Mesodermal cell (in vitro differentiated cells): ENCODE measurements around the gene MYLIP.

Experiments used
- H3K27ac ChIP-seq: 2 replicates; pipeline ENCODE4 v1.7.0; 2013; ENCODE audit warnings: mild to moderate bottlenecking, low read depth, low read length, moderate library complexity; ENCODE audit not compliant: severe bottlenecking
- H3K36me3 ChIP-seq: 2 replicates; pipeline ENCODE4 v1.7.1; 2013; ENCODE audit warnings: mild to moderate bottlenecking, low read length, moderate library complexity; ENCODE audit not compliant: control insufficient read depth, insufficient read depth
- H3K4me1 ChIP-seq: one replicate; pipeline ENCODE4 v1.7.1; 2013; ENCODE audit warnings: mild to moderate bottlenecking, low read length; ENCODE audit not compliant: insufficient read depth, control insufficient read depth, poor library complexity, severe bottlenecking
- H3K4me3 ChIP-seq: 2 replicates; pipeline ENCODE4 v1.7.0; 2013; ENCODE audit warnings: low read length, control low read depth, mild to moderate bottlenecking; ENCODE audit not compliant: insufficient read depth, poor library complexity, severe bottlenecking; ENCODE audit errors: extremely low read depth
- H3K9me3 ChIP-seq: 2 replicates; pipeline ENCODE4 v1.7.1; 2013; ENCODE audit warnings: mild to moderate bottlenecking, low read length, moderate library complexity; ENCODE audit not compliant: control insufficient read depth
- WGBS, 2 experiments: methylation state at CpG; one replicate each; pipeline ENCODE4 v1.1.5; 2013; ENCODE audit warnings: missing lambda C conversion rate in 2 of 2; ENCODE audit not compliant: insufficient coverage in 2 of 2; 5-methylcytosine and 5-hydroxymethylcytosine counted together

MYLIP gene

GRCh38 chr6:16157909-16158308 is 29.0 kb downstream of the MYLIP start:
- peaks cover 7% of the 10 kb centered on the region for H3K4me1 ChIP-seq
- peaks cover 7% of the 10 kb centered on the region for H3K36me3 ChIP-seq
- WGBS, 2 experiments, result 89 to 94% methylated on average over 10 to 11 of the region's 11 CpGs
- H3K4me3 ChIP-seq, result no peak overlapping the region
- no peaks in the 10 kb centered on the region for H3K9me3 ChIP-seq
- no peak overlapping the region for H3K27ac ChIP-seq

DNA sequence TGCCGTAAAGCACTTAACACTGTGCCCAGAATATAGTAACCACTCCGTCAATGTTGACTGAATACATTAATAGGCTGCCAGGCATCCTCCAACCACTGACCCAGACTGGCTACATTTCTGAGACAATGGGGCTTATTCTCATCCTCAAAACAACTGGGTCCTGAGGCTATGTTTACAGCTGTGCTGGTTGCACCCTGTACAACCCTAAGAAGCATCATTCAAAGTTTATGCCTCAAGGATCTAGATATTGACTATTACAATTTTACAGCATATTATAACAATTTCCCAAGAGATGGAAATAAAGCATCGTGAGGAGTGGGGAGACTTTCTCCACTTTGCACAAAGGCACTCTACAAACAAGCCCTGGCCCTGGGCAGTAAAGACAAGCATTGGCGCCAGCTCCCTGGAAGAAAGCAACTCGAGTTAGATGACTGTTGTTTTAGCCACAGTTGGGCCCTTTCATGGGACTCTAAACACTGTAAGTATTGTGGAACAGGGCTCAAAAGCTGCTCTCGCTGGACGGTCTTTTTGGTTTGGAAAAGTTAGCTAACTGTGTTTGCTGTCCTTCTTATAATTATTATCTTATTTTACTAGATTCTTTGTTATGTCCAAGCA is 30.2 kb downstream of the MYLIP start:
- Histone ChIP-seq H3K4me3 (no peak overlapping the region), H3K27ac (no peak overlapping the region), H3K9me3 (no peaks in the 10 kb centered on the region), H3K4me1 (peaks cover 17% of the 10 kb centered on the region), H3K36me3 (peaks cover 4% of the 10 kb centered on the region)
- 73 to 90% methylated on average over 3 to 4 of the region's 7 CpGs for WGBS, 2 experiments

- no peak overlapping the region for H3K27ac ChIP-seq
- peaks cover 30% of the 10 kb centered on the region for H3K4me1 ChIP-seq
- WGBS, 2 experiments, result 98 to 100% methylated on average over 10 to 11 of the region's 11 CpGs
Measured at GRCh38 chr6:16160794-16161193, 31.9 kb downstream of the MYLIP start.

DNA sequence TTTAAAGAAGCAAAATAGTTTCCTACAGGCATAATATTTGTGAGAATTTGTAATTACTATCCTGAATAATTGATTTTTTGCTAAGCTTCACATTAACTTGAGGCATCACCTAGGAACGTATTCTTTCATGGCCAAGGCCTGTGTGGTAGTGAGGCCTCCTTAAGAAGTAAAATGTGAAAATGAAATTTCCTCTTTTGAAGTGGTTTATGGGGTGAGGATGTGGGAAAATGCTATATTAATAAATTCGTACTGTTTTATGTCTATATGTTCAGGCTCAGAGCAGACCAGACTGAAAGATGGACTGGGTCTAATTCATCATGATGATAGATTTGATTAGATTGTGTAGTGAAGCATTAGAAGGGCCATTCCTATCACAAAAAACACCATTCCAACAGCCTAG is 33.1 kb downstream of the MYLIP start:
- WGBS, 2 experiments, result 90 to 100% methylated on average over 1 to 2 of the region's 2 CpGs
- Histone ChIP-seq H3K27ac (no peak overlapping the region), H3K9me3 (no peaks in the 10 kb centered on the region), H3K36me3 (no peaks in the 10 kb centered on the region), H3K4me3 (no peak overlapping the region), H3K4me1 (peaks cover 42% of the 10 kb centered on the region)

More at GRCh38 chr6:16160794-16161193, 31.9 kb downstream of the MYLIP start:
- Histone ChIP-seq H3K4me3 (no peak overlapping the region), H3K36me3 (no peaks in the 10 kb centered on the region), H3K9me3 (no peaks in the 10 kb centered on the region)

DNA sequence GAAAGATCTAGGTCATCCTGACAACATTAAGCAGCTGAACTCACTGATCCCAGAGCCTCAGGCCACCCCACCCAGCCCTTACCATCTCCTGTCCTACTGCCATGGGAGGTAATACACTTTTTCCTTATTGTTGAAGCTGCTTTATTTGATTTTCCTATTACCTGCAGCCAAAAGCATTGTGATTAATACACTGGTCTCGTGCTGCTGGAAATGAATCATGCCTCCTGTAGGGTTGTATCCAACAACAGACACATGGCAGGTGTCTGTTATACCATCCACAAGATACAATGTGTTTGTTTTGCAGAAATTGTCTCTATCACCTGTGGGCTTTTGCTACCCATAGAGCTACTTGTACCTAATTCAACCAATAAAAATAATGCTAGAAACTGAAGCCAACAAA is 34.2 kb downstream of the MYLIP start:
- Histone ChIP-seq H3K4me1 (peaks cover 51% of the 10 kb centered on the region), H3K9me3 (no peaks in the 10 kb centered on the region), H3K4me3 (no peak overlapping the region), H3K27ac (no peak overlapping the region), H3K36me3 (no peaks in the 10 kb centered on the region)
- WGBS, 2 experiments, result 83 to 100% methylated on average over 1 of the region's 1 CpG

- Histone ChIP-seq H3K4me1 (peaks cover 56% of the 10 kb centered on the region), H3K4me3 (no peak overlapping the region), H3K27ac (no peak overlapping the region), H3K36me3 (no peaks in the 10 kb centered on the region), H3K9me3 (no peaks in the 10 kb centered on the region)
- WGBS, 2 experiments, result 63 to 91% methylated on average over 1 of the region's 2 CpGs
Measured at GRCh38 chr6:16163535-16164300, 34.8 kb downstream of the MYLIP start.

DNA sequence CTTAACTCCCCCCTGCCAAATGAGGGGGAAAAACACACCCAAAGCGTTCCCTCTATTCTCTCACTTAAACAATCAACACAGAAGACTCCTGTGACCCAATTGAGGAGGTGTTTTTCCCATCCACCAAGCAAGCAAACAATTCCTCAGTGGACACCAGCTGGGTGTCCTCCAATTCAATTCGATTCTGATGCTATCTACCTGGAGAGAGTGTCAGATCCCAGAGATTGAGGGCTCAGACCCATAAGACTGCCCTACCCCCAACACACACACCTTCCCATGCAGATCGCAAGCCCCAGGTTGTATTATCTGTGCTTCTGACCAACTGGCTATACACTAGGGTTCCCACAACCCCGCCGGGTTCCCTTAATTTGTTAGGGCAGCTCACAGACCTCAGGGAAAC is 36.8 kb downstream of the MYLIP start:
- Histone ChIP-seq H3K27ac (no peak overlapping the region), H3K36me3 (no peaks in the 10 kb centered on the region), H3K4me1 (peaks cover 59% of the 10 kb centered on the region), H3K9me3 (no peaks in the 10 kb centered on the region), H3K4me3 (no peak overlapping the region)
- 100% methylated on average over 2 of the region's 5 CpGs for WGBS, 2 experiments

- H3K36me3 ChIP-seq, result no peaks in the 10 kb centered on the region
- H3K4me3 ChIP-seq, result no peak overlapping the region
- H3K9me3 ChIP-seq, result no peaks in the 10 kb centered on the region
- peak overlapping the region; percentile 82 for H3K27ac ChIP-seq
- 60 to 73% methylated on average over 2 of the region's 4 CpGs for WGBS, 2 experiments
- peaks cover 71% of the 10 kb centered on the region for H3K4me1 ChIP-seq
Measured at GRCh38 chr6:16166871-16167608, 38.2 kb downstream of the MYLIP start.

- Histone ChIP-seq H3K36me3 (no peaks in the 10 kb centered on the region), H3K4me3 (no peak overlapping the region), H3K9me3 (no peaks in the 10 kb centered on the region), H3K27ac (peak overlapping the region; percentile 82), H3K4me1 (peaks cover 63% of the 10 kb centered on the region)
- WGBS, 2 experiments, result 93 to 100% methylated on average over 4 of the region's 5 CpGs
Measured at GRCh38 chr6:16168121-16168520, 39.2 kb downstream of the MYLIP start.

DNA sequence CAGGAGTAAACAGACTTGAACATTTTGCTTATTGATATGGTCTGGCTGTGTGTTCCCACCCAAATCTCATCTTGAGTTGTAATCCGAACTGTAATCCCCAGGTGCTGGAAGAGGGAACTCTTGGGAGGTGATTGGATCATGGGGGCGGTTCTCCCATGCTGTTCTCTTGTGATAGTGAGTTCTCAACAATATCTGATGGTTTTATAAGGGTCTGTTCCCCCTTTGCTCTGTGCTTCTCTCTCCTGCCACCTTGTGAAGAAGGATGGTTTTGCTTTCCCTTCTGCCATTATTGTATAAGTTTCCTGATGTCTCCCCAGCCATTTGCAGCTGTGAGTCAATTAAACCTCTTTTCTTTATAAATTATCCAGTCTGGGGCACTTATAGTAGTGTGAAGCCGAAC is 40.0 kb downstream of the MYLIP start:
- Histone ChIP-seq H3K4me3 (no peak overlapping the region), H3K36me3 (no peaks in the 10 kb centered on the region), H3K4me1 (peaks cover 55% of the 10 kb centered on the region), H3K27ac (no peak overlapping the region), H3K9me3 (no peaks in the 10 kb centered on the region)
- 57% methylated on average over 2 of the region's 3 CpGs; no CpG with 5 or more reads in 1 of the 2 experiments for WGBS, 2 experiments
